HG03469 (cell line): Measurements from ENCODE around the gene FUBP3.
A peak's percentile ranks its signal among the peaks of the same experiment; 100 is the strongest.

Experiments used
- ATAC-seq: cut with Tn5 transposase; IDR thresholded peaks from one replicate; pipeline ENCODE4 v1.9.1; 2021; ENCODE audit warnings: mild to moderate bottlenecking, moderate library complexity, moderate number of reproducible peaks; ENCODE audit not compliant: unreplicated experiment

Gene FUBP3

DNA sequence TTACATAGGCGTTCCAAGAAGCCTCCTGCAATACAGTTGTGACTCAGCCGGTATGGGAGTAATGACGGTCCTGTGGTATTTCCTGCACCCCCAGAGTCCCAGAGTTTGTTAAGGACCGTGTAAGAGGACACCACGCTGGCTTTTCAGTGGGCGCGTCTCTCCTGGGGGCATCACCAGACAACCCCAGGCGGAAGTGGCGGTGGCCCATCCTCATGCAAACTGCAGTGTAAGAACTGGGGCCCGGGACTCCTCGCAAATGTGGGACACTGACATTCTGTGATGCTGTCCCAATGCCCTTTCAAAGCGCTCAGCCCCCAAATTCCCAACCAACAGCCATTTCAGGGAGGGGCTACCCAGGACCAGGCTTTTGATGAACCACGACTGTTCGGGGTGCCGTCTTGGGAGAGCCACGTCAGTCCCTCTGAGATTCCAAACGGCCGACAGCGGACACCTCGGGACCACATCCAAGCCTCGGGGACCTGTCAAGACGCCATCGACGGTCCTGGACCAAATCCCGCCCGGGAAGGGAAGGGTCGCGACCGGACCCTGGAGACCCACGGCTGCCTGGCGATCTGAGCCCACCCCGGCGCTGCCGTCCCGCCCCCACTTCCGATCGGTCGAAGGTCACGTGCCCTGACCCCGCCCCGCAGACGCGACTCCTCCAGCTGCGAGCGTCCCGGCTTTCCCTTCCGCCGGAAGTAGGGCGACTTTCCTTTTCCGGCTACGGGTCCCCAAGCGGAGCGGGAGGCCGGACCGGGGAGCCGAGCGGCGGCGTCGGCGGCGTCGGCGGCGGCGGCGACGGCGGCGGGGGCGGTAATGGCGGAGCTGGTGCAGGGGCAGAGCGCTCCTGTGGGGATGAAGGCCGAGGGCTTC is at the start of gene FUBP3:
TSS of gene FUBP3 (plus strand) at position 713 of the 873 bp plus-strand sequence. CDS start at position 817, 104 bp downstream.
- peak; percentile 61 for ATAC-seq

- no peak for ATAC-seq
These were observed 48.4 kb upstream of the FUBP3 start for GRCh38 chr9:130530938-130531337.

GRCh38 chr9:130531670-130532069 is 47.7 kb upstream of the FUBP3 start:
- ATAC-seq: no peak

GRCh38 chr9:130532426-130533080 is 46.8 kb upstream of the FUBP3 start:
- ATAC-seq: no peak

GRCh38 chr9:130535818-130536521 is 43.4 kb upstream of the FUBP3 start:
- ATAC-seq: no peak

DNA sequence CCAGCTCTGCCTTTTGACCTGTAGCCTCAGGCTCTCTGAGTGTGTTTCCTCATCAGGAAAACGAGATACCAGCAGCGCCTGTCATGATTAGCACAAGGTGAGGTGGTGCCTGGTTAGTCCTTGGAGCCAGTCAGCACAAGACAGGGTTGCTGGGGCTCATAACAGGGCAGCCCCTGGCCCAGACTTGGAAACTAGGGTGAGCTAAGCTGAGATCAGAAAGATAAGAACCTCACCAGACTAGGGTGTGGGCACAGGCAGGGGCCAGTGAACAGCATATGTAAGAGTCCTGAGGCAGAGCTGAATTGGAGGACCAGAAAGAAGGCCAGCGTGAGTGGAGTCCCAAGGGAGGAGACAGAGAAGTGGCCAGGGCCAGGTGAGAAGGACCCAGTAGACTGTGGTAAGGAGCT is 42.7 kb upstream of the FUBP3 start:
- ATAC-seq: no peak

DNA sequence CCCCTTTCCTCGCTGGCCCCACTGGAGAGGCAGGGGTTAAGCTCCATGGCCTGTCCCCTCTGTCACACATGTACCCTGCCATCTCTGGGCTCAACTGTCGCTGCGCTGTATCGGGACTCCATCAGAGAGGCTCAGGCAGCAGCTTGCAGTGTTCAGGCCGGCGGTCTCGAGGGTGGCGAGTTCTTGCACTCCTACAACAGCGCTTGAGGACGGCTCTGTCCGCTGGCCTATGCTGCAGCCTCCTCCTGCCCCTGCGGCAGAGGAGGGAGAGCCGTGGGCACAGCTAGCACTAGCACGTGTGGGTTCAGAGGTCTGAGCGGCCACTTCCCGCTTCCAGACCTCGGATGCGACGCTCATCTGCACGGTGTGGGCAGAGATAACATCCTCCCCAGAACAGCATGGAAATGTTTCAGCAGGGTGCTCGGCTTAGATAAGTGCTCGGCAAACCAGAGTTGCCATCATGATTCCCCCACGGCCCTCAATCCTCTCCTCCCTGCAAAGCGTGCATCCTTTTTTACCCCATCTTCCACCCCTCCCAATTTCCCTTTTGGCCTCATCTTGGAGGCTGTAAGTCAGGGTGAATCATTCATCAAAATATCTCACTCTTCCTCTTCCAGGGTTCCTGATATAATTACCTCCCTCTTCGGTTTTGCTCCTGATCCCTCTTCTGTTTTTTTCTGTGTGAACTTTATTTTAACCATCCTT is 41.9 kb upstream of the FUBP3 start:
- no peak for ATAC-seq

DNA sequence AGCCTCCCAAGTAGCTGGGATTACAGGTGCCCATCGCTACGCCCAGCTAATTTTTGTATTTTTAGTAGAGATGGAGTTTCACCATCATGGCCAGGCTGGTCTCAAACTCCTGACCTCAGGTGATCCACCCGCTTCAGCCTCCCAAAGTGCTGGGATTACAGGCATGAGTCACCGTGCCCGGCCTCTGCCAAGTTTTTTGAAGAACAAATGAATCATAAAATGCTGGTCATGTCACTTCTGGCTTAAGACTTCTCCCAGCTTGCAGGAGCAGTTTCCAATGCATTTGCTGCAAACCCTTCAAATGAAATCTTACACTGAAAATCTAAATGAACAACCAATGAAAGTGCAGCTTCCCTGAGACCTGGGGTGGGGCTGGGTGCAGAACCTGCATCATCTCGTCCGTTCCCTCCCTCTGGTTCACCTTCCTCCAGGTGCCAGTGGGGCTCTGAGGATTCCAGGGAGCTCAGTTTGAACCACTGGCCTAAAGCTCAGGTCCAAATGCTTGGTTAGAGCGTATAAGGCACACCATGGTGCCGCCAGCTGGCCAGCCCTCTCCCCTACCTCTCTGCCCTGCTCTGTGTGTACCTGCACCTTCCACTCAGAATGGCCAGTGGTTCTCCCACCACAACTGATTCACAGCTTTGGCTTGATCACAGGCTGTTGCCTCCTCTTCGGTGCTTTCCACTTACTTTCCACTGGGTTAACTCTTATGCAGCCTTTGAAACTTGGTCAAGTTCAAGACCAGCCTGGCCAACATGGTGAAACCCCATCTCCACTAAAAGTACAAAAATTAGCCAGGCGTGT is 39.8 kb upstream of the FUBP3 start:
- no peak for ATAC-seq

DNA sequence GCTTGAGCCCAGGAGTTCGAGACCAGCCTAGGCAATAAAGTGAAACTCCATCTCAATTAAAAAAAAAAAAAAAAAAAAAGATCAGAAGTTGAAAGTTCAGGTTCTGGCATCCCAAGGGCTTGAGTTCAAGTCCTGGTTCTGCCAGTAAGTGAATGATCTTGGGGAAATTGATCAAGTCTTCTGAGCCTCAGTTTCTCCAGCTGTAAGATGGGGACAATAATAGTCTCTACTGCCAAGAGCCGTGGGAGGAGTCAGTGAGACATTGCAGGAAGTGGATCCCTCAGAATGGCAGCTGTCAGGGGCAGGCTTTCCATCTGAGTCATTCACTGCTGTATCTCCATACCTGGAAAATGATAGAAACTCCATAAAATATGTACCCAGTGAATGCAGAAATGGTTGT is 37.8 kb upstream of the FUBP3 start:
- ATAC-seq: no peak

GRCh38 chr9:130542038-130542437 is 37.3 kb upstream of the FUBP3 start:
- no peak for ATAC-seq

DNA sequence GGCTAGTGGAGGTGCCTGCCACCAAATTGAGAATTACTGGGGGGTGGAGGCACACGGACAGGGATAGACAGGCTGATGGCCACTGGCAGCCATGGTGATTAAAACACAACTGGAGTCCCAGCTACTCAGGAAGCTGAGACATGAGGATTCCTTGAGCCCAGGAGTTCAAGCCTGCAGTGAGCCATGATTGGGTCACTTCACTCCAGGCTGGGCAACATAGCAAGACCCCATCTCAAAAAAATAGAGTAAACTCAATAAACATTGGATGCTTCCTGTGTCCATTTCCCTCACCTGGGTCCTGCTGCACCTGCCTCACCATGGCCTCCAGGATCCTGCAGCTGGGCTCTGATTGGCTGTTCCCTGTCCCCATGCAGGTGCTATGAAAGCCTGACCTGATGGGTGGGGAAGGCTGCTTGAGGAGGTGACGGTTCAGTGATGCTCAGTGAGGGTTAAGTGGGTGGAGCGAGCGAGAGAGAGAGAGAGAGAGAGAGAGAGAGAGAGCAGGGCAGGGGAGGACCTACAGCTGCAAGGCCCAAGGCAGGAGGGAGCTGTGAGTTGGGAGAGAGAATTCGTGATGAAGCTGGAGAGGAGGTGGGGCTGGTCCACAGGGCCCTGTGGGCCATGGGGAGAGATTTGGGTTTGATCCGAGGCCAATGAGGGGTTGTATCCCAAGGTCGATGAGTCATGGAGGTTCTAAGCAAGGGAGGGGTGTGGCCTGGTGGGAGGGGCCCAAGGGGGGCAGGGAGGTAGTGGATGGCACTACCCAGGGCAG is 36.7 kb upstream of the FUBP3 start:
- ATAC-seq: no peak

- ATAC-seq: no peak
These were observed 36.0 kb upstream of the FUBP3 start for GRCh38 chr9:130543368-130543767.

- no peak for ATAC-seq
These were observed 35.5 kb upstream of the FUBP3 start for GRCh38 chr9:130543859-130544258.

DNA sequence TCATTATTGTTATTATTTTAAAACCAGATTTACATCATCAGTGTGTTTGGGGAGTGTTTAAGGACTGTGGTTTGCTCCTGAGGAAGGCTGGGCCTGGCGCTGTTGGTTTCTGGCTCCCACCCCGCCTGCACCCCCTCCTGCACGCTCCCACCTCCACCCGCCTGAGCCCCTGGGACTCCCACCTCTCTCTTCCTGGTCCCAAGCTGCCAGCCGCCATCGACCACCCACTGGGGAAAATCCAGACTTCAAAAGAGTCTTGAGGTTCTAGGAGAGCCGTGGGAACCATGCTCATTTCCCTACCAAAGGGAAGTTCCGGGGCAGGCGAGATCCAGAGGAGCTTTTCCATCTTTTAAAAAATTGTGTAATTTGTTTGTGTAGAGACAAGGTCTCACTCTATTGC is 35.0 kb upstream of the FUBP3 start:
- ATAC-seq: no peak

DNA sequence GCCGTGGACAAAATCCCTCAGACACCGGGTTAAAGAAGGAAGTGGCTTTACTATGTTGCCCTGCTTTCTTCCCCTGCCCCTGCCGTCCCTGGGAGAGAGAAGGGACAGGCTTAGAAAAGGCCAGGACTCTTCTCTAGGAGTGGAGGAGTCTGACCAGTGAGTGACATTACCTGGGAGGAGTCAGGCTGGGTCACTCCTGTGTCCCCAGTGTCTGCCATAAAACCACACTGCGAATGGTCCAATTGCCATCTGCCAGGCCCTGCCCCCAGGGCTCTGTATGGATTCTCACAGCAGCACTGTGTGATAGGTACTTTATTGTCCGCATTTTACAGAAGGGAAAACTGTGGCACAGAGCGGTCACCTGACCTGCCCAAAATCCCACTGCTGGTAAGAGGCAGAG is 31.3 kb upstream of the FUBP3 start:
- ATAC-seq: no peak

DNA sequence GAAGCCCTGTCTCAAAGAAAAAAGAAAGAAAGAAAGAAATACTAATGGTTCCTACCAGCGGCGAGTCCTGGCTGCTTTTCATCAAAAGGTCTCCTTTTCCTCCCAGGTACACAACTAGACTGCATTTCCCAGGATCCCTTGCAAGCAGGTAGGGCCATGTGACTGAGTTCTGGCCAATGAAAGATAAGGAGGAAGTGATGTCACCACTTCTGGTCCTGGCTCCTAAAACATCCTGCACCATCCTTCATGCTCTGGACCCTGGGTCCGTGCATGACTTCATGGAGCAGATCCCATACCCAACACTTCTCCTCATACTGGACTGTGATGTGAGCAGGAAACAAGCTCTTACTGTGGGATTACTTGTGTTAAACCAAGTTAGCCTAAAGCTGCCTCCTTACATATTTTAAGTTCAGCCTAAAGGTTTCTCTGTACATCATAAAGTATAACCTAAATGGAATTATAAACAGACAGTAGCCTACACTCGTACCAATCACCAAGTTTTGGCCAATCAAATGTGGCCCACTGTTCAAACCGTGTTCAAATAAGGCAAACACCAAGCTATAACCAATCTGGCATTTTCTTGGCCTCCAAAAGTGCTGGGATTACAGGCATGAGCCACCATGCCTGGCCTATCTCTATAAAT is 30.2 kb upstream of the FUBP3 start:
- no peak for ATAC-seq

DNA sequence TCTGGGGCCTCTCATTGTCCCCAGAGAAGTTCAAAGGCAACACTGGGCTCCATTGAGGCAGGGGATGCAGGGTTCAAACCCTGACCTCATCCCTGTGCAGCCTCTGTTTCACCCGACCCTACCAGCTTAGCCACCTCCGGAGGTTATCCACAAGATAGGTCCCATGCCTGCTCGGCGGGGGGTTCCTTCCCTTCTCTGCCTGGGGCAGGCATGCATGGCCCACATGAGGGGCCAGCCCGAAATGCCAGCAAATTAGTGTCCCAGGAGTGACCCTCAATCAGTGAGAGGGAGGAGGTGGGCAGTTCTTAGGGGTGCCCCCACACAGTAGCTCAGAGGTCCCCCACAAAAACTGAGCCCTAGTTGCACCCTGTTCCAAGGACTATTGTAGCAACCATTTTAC is 24.8 kb upstream of the FUBP3 start:
- no peak for ATAC-seq

GRCh38 chr9:130555061-130555460 is 24.3 kb upstream of the FUBP3 start:
- ATAC-seq: no peak

DNA sequence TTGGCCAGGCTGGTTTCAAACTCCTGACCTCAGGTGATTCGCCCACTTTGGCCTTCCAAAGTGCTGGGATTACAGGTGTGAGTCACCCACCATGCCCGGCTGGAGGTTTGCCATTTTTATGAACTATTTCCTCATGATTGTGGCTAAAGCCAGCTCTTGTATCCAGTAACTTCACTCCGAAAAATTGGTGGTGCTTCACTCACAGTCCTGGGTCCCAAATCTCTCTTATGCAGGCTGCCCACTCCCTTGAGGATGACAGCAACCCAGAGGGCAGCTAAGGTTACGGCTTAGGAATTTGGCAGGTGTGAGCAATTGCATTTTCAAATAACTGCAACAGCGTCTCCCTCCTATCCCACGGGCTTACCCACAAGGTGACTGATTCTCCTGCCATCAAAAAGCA is 23.4 kb upstream of the FUBP3 start:
- no peak for ATAC-seq
